ENCODE results near the gene BDKRB2.

BDKRB2 gene

DNA sequence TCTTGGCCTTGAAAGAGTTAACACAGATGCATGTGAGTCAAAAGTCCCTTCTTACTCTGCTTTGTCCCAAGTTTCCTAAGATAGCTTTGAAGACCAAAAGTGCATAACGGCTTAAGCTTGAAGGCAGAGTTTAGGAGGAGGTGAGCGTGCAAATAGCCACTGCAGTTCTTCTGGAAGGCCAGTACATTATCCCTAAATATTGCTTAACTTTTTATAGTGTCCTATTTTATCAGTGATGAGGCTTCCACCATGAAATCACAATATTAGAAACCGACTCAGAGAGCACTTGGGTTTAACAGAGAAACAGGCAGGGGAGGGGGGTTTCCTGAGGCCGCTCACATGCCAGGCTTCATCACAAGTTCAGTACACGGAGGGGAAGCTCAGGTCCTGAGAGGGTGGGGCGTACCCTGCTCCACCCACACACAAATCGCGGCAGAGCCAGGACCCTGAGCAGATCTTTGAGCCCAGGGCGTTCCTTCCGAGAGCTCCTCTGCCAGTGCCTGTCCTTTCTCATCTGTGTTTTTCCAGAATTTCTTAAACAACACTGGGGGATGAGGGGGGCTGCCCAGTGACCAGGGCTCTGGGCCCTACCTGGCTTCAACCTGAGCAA is 26.8 kb upstream of the BDKRB2 start:
- Histone ChIP-seq H3K9me3 (ENCODE audit: insufficient read depth, low read depth, low read length) (no peaks in the 10 kb centered on the region), H3K9ac (ENCODE audit: low read depth, low read length, poor library complexity, severe bottlenecking) (no peak overlapping the region), H3K4me2 (ENCODE audit: low read depth, low read length, poor library complexity, severe bottlenecking) (no peak overlapping the region)

DNA sequence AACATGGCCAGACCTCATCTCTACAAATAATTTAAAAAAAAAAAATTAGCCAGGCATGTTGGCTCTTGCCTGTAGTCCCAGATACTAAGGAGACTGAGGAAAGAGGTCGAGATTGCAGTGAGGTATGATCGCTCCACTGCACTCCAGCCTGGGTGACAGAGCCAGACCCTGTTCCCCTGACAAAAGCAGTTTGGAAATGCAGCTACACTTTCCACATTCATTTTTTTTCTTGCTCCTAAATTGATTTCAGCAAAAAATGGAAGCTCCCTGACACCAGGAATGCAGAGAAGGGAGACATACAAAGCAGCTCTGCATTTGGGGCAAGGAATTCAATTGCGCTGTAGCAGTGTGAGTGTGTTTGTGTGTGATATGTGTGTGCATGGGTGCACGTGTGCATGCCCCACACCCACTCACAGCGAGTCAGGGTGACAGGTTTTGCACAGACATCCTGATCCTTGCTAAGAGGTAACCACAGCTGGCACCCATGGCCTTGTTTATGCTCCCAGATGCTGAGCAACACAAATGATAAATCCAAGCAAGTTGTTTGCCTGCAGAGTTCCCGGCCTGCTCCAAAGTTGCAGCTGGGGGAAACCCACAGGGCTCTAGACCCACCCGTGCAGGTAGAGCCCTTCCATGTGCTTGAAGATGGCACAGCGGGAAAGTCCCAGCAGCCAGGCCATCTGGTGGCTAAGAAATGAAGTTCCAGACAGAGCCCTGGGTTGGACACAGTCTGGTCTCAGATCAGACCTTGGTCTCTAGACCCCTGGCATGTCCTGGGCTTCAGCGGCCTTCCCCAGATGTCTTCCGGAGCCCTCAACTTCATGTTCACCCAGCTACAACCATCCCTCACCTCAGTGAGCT is 25.9 kb upstream of the BDKRB2 start:
- no peak for TF ChIP-seq CTCF (conservative IDR thresholded peaks at IDR 0.05; ENCODE audit: low read length)
- TF ChIP-seq EZH2phosphoT487 (IDR thresholded peaks at IDR 0.05; ENCODE audit: borderline replicate concordance), result no peak
- H3K9me2 ChIP-seq (replicated peaks; ENCODE audit: low read depth, low read length), result no peaks in the 10 kb centered on the region
- H3K27me3 ChIP-seq (ENCODE audit: insufficient read depth, low read length, poor library complexity, severe bottlenecking), result no peaks in the 10 kb centered on the region

More for the DNA sequence above, 26.8 kb upstream of the BDKRB2 start:
- Histone ChIP-seq H3K9me2 (replicated peaks; ENCODE audit: low read depth, low read length) (no peaks in the 10 kb centered on the region), H3K27me3 (ENCODE audit: insufficient read depth, low read length, poor library complexity, severe bottlenecking) (no peaks in the 10 kb centered on the region), H3K4me3 (ENCODE audit: low read length, poor library complexity, severe bottlenecking) (no peak overlapping the region), H3F3A (ENCODE audit: low read depth) (no peaks in the 10 kb centered on the region), H2AFZ (ENCODE audit: low read length) (no peak overlapping the region), H3K4me1 (ENCODE audit: insufficient read depth, low read length, poor library complexity, severe bottlenecking) (no peaks in the 10 kb centered on the region), H4K20me1 (ENCODE audit: insufficient read depth, low read length, poor library complexity, severe bottlenecking) (no peaks in the 10 kb centered on the region), H3K36me3 (ENCODE audit: insufficient read depth, low read length) (no peaks in the 10 kb centered on the region), H3K79me2 (ENCODE audit: insufficient read depth, low read length) (no peaks in the 10 kb centered on the region)
- TF ChIP-seq CTCF (conservative IDR thresholded peaks at IDR 0.05; ENCODE audit: low read length), result no peak
- no peak for TF ChIP-seq EZH2phosphoT487 (IDR thresholded peaks at IDR 0.05; ENCODE audit: borderline replicate concordance)

DNA sequence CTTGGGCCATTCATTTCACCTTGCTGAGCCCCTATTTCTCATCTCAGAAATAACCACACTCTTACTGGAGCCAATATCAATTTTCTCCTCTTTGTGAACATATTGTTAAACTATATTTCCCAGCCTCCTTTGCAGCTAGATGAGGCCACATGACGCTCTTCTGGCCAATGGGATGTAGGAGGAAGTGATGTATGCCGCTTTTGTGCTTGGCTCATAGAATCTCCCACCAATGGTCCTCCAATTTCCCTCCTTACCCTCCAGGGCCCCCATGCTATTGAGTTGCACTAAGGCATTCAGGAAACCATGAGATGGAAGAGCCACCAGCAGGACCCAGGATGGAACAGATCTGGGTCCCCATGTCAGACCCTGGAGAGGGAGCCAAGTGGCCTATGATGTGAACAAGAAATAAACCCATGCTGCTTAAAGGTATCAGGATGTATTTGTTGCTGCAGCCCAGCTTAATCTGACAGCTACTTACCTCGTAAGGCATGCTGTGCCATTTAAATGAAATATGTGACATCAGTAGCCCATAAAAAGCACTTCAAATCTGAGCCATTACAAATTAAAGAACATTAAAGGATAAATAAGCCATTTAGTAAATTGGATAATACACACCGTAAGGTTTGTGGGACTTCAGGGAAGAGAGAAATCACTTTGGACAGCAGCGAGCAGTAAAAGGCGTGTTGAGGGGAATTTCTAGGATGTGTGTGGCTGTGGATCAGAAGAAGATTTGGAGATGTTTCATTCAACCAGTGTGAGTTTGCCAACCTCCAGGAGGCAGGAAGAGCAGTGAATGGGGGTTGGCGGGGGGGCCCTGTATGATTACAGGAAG is 24.4 kb upstream of the BDKRB2 start:
- no peak overlapping the region for H3K9ac ChIP-seq (ENCODE audit: low read depth, low read length, poor library complexity, severe bottlenecking)
- no peaks in the 10 kb centered on the region for H3K36me3 ChIP-seq (ENCODE audit: insufficient read depth, low read length)
- no peak overlapping the region for H2AFZ ChIP-seq (ENCODE audit: low read length)
- H3K4me2 ChIP-seq (ENCODE audit: low read depth, low read length, poor library complexity, severe bottlenecking), result no peak overlapping the region
- no peaks in the 10 kb centered on the region for H4K20me1 ChIP-seq (ENCODE audit: insufficient read depth, low read length, poor library complexity, severe bottlenecking)
- no peaks in the 10 kb centered on the region for H3K9me2 ChIP-seq (replicated peaks; ENCODE audit: low read depth, low read length)
- H3K4me3 ChIP-seq (ENCODE audit: low read length, poor library complexity, severe bottlenecking), result no peak overlapping the region
- H3K9me3 ChIP-seq (ENCODE audit: insufficient read depth, low read depth, low read length), result no peaks in the 10 kb centered on the region
- no peaks in the 10 kb centered on the region for H3K4me1 ChIP-seq (ENCODE audit: insufficient read depth, low read length, poor library complexity, severe bottlenecking)
- H3K27me3 ChIP-seq (ENCODE audit: insufficient read depth, low read length, poor library complexity, severe bottlenecking), result no peaks in the 10 kb centered on the region
- no peaks in the 10 kb centered on the region for H3F3A ChIP-seq (ENCODE audit: low read depth)
- no peak for TF ChIP-seq CTCF (conservative IDR thresholded peaks at IDR 0.05; ENCODE audit: low read length)
- no peak for TF ChIP-seq EZH2phosphoT487 (IDR thresholded peaks at IDR 0.05; ENCODE audit: borderline replicate concordance)
- H3K79me2 ChIP-seq (ENCODE audit: insufficient read depth, low read length), result no peaks in the 10 kb centered on the region

More for the DNA sequence above, 25.9 kb upstream of the BDKRB2 start:
- no peak overlapping the region for H3K4me2 ChIP-seq (ENCODE audit: low read depth, low read length, poor library complexity, severe bottlenecking)
- H3K9ac ChIP-seq (ENCODE audit: low read depth, low read length, poor library complexity, severe bottlenecking), result no peak overlapping the region
- no peak overlapping the region for H3K4me3 ChIP-seq (ENCODE audit: low read length, poor library complexity, severe bottlenecking)
- H3F3A ChIP-seq (ENCODE audit: low read depth), result no peaks in the 10 kb centered on the region
- no peak overlapping the region for H2AFZ ChIP-seq (ENCODE audit: low read length)
- H3K79me2 ChIP-seq (ENCODE audit: insufficient read depth, low read length), result no peaks in the 10 kb centered on the region
- H3K9me3 ChIP-seq (ENCODE audit: insufficient read depth, low read depth, low read length), result no peaks in the 10 kb centered on the region
- no peaks in the 10 kb centered on the region for H3K4me1 ChIP-seq (ENCODE audit: insufficient read depth, low read length, poor library complexity, severe bottlenecking)
- no peaks in the 10 kb centered on the region for H3K36me3 ChIP-seq (ENCODE audit: insufficient read depth, low read length)
- H4K20me1 ChIP-seq (ENCODE audit: insufficient read depth, low read length, poor library complexity, severe bottlenecking), result no peaks in the 10 kb centered on the region

Data from Loucy (cell line).